HL-60 (cell line): Measurements from ENCODE around the gene BTBD9.

ENCODE experiments used
- DNase-seq, 2 experiments: peaks; one replicate each; pipeline ENCODE4 v3.0.0-alpha.2; 2010 to 2020; ENCODE audit warnings: low read depth in 1 of 2, low spot score in 1 of 2
- H3K27ac ChIP-seq: fragments of 250-450 bp; sonication (Bioruptor Pico); replicated peaks from 2 replicates; pipeline ENCODE4 v1.5.1; 2020; ENCODE audit warnings: mild to moderate bottlenecking, moderate library complexity
- H3K27me3 ChIP-seq: fragments of 250-450 bp; sonication (Bioruptor Pico); 2 replicates; pipeline ENCODE4 v1.5.1; 2021; ENCODE audit warnings: mild to moderate bottlenecking, moderate library complexity; ENCODE audit not compliant: insufficient read depth, poor library complexity, severe bottlenecking
- H3K4me3 ChIP-seq: replicated peaks from 2 replicates; pipeline ENCODE4 v1.5.1; 2011; ENCODE audit warnings: mild to moderate bottlenecking, control low read depth, low read length; ENCODE audit not compliant: insufficient read depth
- CTCF ChIP-seq: IDR thresholded peaks from one replicate; pipeline ENCODE4 v1.5.1; 2011; ENCODE audit warnings: low read length, control low read depth, inconsistent platforms; ENCODE audit not compliant: insufficient read depth
- GABPA ChIP-seq: IDR thresholded peaks from 2 replicates; pipeline ENCODE4 v1.6.1; 2012; ENCODE audit warnings: low read depth
- POLR2AphosphoS5 ChIP-seq: IDR thresholded peaks from 2 replicates; pipeline ENCODE4 v1.6.1; 2012; ENCODE audit warnings: low read depth
- REST ChIP-seq: IDR thresholded peaks from 2 replicates; pipeline ENCODE4 v1.6.1; 2012; ENCODE audit warnings: low read depth; ENCODE audit not compliant: insufficient replicate concordance
- SPI1 ChIP-seq: IDR thresholded peaks from 2 replicates; pipeline ENCODE4 v1.6.1; 2012; ENCODE audit warnings: low read depth, mild to moderate bottlenecking, borderline replicate concordance

Gene BTBD9

GRCh38 chr6:38188677-38189335 is 450.9 kb downstream of the BTBD9 start:
- no peak for TF ChIP-seq GABPA
- H3K27ac ChIP-seq, result no peak overlapping the region
- H3K4me3 ChIP-seq, result no peak overlapping the region
- no peaks in the 10 kb centered on the region for H3K27me3 ChIP-seq
- no peak for DNase-seq

- no peak for DNase-seq
- H3K27ac ChIP-seq, result no peak overlapping the region
- no peak for TF ChIP-seq CTCF
- TF ChIP-seq POLR2AphosphoS5, result no peak
- no peak for TF ChIP-seq REST
- TF ChIP-seq SPI1, result no peak
- TF ChIP-seq GABPA, result no peak
- no peak overlapping the region for H3K4me3 ChIP-seq
- H3K27me3 ChIP-seq, result no peaks in the 10 kb centered on the region
Measured at GRCh38 chr6:38187811-38188590, 451.7 kb downstream of the BTBD9 start.

- H3K4me3 ChIP-seq, result no peak overlapping the region
- no peak for DNase-seq
- no peak overlapping the region for H3K27ac ChIP-seq
- no peaks in the 10 kb centered on the region for H3K27me3 ChIP-seq
- no peak for TF ChIP-seq CTCF
- TF ChIP-seq REST, result no peak
- TF ChIP-seq GABPA, result no peak
- no peak for TF ChIP-seq POLR2AphosphoS5
- no peak for TF ChIP-seq SPI1
Measured at GRCh38 chr6:38187325-38187724, 452.4 kb downstream of the BTBD9 start.

- no peak for TF ChIP-seq GABPA
- TF ChIP-seq POLR2AphosphoS5, result no peak
- no peak for TF ChIP-seq REST
- TF ChIP-seq SPI1, result no peak
- no peak for TF ChIP-seq CTCF
- DNase-seq, result no peak
- Histone ChIP-seq H3K27me3 (no peaks in the 10 kb centered on the region), H3K4me3 (no peak overlapping the region), H3K27ac (no peak overlapping the region)
Measured at GRCh38 chr6:38185752-38186151, 454.0 kb downstream of the BTBD9 start.
